ENCODE results near the gene GRAP.

The GRAP gene

DNA sequence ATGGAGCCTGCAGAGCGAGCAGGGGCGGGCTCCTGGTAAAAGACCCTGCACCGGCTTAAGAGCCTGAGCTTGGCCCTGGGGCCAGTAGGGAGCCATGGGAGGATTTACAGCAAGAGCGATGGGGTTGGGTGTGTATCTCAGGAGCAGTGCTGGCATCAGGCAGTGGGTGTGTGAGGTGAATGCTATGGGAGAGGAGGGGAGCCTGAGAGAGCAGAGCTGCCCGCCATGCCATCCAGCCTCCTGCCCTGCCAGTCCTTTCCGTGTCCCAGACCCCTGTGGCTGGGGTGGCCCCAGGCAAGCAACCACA, 65.5 kb downstream of the GRAP start:
- no peak for FAIRE-seq

DNA sequence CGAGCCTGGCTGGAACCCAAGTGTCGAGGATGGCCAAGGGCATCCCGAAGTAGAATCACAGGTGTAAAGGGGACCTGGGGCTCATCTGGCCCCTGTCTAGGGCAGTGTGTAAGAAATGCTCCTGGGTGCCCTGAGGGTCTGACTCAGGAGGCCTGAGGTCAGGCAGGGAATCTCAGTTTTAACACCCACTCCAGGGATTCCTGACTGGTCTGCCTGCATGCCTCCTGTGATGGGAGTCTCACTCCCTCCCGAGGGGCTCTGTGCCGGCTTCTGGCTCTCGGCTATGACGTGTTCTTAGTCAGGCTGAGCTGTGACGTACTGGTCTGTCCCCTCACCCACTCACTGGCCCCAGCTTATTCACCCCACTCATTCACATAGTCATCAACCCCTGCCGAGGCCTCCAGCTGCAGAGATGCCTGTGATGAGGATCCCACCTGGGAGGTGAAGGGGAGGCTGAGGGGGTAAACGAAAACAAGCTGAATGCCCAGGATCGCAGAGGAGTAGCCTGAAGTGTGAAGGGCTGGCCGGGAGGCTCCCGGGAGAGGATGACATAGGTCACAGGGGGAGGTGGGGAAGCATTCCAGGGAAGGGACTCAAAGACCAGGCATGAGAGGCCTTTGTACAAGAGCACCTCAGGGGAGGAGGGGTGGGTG, 65.9 kb downstream of the GRAP start:
- no peak for FAIRE-seq

DNA sequence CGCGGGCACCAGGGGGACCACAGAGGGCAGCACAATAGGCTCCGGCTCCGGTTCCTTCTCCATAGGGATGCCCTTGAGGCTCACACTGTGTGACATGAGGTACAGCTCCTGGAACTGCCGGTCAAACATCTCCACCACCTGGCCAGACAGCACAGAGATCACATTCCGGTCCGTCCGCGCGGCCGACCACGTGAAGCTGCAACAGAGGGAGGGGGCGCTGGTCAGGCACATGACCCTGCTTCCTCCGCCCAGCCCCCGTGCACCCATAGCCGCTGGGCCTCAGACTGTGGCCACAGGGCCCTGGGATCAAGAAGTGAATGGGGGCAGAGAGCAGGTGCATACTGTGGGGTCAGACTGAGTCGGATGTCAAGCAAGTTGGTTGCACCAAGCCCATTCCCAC, 68.1 kb downstream of the GRAP start:
- no peak for FAIRE-seq

DNA sequence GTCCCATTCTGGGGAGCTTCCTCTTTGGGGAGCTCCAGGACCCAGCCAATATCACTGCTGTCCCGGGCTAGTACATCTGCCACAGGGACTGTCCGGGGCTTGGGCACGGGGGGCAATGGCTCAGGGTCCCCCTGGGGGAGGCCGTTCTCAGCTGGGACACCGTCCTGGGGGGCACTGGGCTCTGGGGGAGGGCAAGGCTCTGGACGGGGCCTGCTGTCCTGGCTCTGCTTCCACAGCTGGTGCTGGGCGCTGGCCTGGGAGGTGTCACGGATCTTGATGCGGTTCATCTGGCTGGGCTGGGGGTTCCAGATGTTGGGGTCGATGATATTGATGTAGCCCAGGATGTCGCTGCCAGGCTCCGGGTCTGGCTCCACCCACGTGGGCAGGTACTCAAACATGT, 68.7 kb downstream of the GRAP start:
- no peak for FAIRE-seq

DNA sequence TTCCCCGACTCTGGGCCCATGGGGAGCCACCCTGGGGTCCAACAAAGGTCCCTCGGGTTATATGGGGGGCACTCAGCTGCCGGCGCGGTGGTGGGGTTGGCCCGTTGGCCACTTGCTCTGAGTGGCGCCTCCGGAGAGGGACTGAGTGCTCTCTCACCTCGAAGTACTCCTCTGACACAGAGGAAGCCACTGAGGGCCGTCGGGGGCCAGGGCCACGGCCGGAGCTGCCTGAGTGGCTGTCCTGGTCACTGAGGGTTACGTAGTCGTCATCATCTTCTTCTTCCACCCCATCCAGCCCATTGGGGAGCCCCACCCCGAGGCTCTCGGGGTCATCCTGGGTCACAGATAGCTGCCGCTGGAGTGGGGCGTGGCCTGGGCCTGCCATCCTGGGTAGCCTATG, 69.1 kb downstream of the GRAP start:
- no peak for FAIRE-seq

DNA sequence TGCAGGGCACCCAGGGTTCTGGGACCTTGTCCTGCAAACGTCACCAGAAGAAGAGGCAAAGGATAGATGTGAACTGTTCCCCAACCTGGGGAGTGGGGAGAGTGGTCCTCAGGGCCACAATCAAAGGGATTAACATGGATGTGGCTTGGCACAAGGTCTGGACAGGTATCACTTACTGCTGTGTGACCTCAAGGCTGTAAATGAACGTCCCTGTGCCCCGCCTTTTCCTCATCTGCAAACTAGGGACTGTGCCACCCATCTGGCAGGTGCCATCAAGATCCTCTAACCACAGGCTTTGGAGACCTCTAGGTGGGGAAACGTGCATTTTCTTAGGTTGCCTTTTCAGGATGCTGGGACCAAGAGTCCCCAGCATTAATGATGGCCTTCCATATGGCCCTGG, 69.7 kb downstream of the GRAP start:
- no peak for FAIRE-seq

DNA sequence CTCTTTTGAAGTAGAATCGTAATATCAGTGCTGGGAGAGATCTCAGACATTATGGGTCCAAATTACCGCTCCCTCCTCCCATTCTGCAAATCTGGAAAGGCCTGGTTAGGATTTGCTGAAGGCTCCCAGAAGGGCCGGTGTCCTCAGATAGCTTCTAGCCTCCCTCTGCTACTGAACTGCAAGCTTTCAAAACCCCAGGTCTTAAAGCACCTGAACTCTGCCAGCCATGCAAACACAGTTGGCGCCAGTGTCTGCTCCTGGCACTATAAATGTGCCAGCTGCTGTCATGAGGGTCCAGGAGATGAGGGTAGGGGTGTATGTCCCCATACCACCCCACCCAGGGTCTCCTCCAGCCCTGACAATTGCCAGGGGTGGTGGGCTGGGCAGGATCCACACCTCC, 70.6 kb downstream of the GRAP start:
- FAIRE-seq: no peak

DNA sequence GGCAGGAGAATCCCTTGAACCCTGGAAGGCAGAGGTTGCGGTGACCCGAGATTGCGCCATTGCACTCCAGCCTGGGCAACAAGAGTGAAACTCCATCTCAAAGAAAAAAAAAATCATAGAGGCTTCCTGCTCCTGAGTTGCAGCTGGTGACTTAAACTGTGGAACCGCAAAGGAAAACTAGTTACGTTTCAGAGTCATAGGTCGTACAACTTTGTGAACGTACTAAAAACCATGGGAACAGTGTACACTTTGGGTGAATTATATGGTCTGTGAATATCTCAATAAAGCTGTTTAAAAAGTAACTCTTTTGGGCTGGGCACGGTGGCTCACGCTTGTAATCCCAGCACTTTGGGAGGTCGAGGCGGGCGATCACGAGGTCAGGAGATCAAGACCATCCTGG, 71.2 kb downstream of the GRAP start:
- FAIRE-seq: no peak

DNA sequence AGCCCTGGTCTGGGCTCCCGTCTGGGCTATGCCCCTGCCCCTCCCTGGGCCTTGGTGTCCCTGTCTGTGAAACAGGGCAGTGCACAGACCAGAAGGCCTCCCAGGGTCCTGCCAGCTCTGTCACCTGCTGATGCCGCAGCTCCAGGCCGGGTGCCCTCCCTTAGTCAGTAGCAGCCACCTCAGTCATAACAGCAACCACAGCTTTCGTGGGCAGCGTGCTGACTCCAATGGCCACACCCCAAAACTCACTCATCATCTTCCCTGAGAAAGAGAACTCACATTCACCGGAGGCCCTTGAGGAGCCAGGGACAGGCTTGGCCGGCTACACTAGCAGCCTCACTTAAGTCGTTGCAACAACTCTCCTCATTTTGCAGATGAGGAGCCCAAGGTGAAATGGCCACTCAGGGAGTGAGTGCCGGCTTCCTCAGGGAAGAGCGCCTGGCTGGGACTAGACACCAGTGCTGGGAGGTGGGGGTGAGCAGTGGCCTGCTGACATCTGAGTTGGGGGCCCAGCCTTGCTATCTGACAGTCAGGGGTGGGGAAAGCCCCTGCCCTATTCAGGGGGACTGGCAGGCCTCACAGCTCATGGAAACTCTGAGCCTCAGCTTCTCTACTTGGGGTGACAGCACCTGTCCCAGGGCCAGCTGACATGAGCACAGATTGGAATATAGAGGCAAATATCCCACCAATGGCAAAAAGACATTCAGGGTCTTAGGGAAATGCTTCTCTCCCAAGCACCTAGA, 72.2 kb downstream of the GRAP start:
- no peak for FAIRE-seq

DNA sequence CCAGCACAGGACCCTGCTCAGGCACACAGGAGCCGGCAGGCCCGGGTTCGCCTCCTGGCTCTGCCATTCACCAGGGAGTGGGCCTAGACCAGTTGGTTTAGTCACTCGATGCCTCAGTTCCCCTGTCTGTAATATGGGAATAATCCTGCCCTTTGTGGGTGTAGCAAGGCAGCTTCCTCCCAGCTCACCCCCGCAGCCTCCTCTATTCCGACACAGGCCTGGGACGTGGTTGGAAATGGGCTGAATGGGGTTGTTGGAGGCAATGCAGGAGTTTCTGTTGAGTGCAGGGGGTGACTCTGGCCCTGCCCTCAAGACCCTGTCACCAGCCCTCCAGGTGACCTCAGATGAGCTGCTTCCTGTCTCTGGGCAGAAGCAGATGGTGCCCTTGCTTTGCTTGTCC, 75.0 kb downstream of the GRAP start:
- FAIRE-seq: no peak

Data from islet of Langerhans (tissue), 1 donor.